Fibroblast of lung (primary cell): ENCODE measurements around the gene CCNE1.

Experiments
- CTCF ChIP-seq, 2 donors: IDR thresholded peaks in 1 of 2; conservative IDR thresholded peaks in 1 of 2; 1 replicate in 1 of 2; 2 replicates in 1 of 2; pipeline ENCODE4 v1.5.1; 2011 to 2012; ENCODE audit warnings: low read length in 2 of 2, control low read depth in 1 of 2, inconsistent platforms in 1 of 2, low read depth in 1 of 2, mild to moderate bottlenecking in 1 of 2
- EZH2 ChIP-seq: IDR thresholded peaks from 2 replicates; pipeline ENCODE4 v1.5.1; 2012; ENCODE audit warnings: low read length, control low read depth, mild to moderate bottlenecking; ENCODE audit errors: missing control alignments

GRCh38 chr19:29812080-29812880, 489 bp downstream of the CCNE1 start:
- no peak for TF ChIP-seq CTCF (conservative IDR thresholded peaks at IDR 0.05 in 1 of 2, IDR thresholded peaks at IDR 0.05 in 1 of 2; ENCODE audit: low read depth in 1 of 2, low read length in 2 of 2)
- TF ChIP-seq EZH2: no peak
